ENCODE data around the gene RACGAP1. TPM values are rescaled to one million over a fixed set of nuclear protein-coding genes. Genes with fewer than 3 reads are reported as not detected.
A peak's percentile ranks its signal among the peaks of the same experiment; 100 is the strongest.

Gene RACGAP1
- total RNA-seq, 1 experiment from 2014 or later, result 95.3 TPM

DNA sequence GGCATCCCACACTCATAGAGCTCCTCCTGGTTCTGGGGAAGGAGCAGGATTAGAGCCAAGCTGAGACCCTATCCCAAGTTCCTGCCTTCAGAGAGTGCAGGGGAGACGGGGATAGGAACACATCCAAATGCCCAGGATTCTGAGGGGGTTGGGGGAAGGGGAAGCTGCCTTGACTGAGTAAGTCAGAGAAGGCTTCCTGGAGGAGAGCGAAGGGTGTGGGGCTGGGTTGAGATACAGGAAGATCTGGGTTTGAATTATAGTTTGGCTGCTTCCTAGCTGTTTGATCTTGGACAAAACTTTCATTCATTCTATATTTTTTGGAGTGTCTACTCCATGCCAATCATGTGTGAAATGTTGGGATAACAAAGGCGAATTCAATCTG lies 82.8 kb downstream of the RACGAP1 start:
- Histone ChIP-seq H3K4me2 (ENCODE audit: low read length) (peak overlapping the region; percentile 6; the same call in 1 of the 2 replicates), H2AFZ (ENCODE audit: low read length) (0 out of 2 replicates have a peak overlapping the region, but pooled peaks have one; percentile 33), H3K27me3 (ENCODE audit: low read length) (no peaks in the 10 kb centered on the region), H3K9me2 (replicated peaks; ENCODE audit: low read length) (no peaks in the 10 kb centered on the region), H4K20me1 (ENCODE audit: low read length) (no peaks in the 10 kb centered on the region), H3K36me3 (ENCODE audit: low read depth, low read length) (no peaks in the 10 kb centered on the region), H3K9ac (ENCODE audit: low read length) (no peak overlapping the region), H3K4me3 (ENCODE audit: low read length) (no peak overlapping the region), H3K27ac (ENCODE audit: low read length) (no peak overlapping the region), H3K79me2 (ENCODE audit: low read length) (no peaks in the 10 kb centered on the region), H3K4me1 (ENCODE audit: insufficient read depth, low read length) (peaks cover 19% of the 10 kb centered on the region), H3K9me3 (ENCODE audit: low read length) (no peaks in the 10 kb centered on the region), H3F3A (ENCODE audit: low read length, unreplicated experiment) (no peaks in the 10 kb centered on the region)
- BruUV-seq (replicated peaks), result no TSS peak
- ATAC-seq (no peak), DNase-seq (no peak)
- POLR2A ChIA-PET (ENCODE audit: unreplicated experiment), result no interaction called here
- intact Hi-C loops (cut with micrococcal nuclease), result no loop called here
- no peak for TF ChIP-seq EZH2 (IDR thresholded peaks at IDR 0.05; ENCODE audit: low read length, unreplicated experiment)
- TF ChIP-seq CTCF (conservative IDR thresholded peaks at IDR 0.05; ENCODE audit: low read depth, low read length), result no peak
- no peak for TF ChIP-seq EZH2phosphoT487 (IDR thresholded peaks at IDR 0.05; ENCODE audit: borderline replicate concordance, low read length)
- CTCF ChIA-PET, result no interaction called here

GRCh38 chr12:49941556-49942511 lies 83.5 kb downstream of the RACGAP1 start:
- H3K9me2 ChIP-seq (replicated peaks; ENCODE audit: low read length), result no peaks in the 10 kb centered on the region
- H3K9me3 ChIP-seq (ENCODE audit: low read length), result no peaks in the 10 kb centered on the region
- ChIA-PET POLR2A (ENCODE audit: unreplicated experiment) (no interaction called here), CTCF (no interaction called here)
- no peak overlapping the region for H3K4me3 ChIP-seq (ENCODE audit: low read length)
- peaks cover 19% of the 10 kb centered on the region for H3K4me1 ChIP-seq (ENCODE audit: insufficient read depth, low read length)
- TF ChIP-seq EZH2 (IDR thresholded peaks at IDR 0.05; ENCODE audit: low read length, unreplicated experiment) (no peak), CTCF (conservative IDR thresholded peaks at IDR 0.05; ENCODE audit: low read depth, low read length) (no peak), EZH2phosphoT487 (IDR thresholded peaks at IDR 0.05; ENCODE audit: borderline replicate concordance, low read length) (no peak)
- H3K9ac ChIP-seq (ENCODE audit: low read length), result no peak overlapping the region
- DNase-seq (no peak), ATAC-seq (no peak)
- no peak overlapping the region for H3K4me2 ChIP-seq (ENCODE audit: low read length)
- no peaks in the 10 kb centered on the region for H3K36me3 ChIP-seq (ENCODE audit: low read depth, low read length)
- H2AFZ ChIP-seq (ENCODE audit: low read length), result no peak overlapping the region
- intact Hi-C loops (cut with micrococcal nuclease), result no loop called here
- H3K27ac ChIP-seq (ENCODE audit: low read length), result no peak overlapping the region
- no peaks in the 10 kb centered on the region for H3F3A ChIP-seq (ENCODE audit: low read length, unreplicated experiment)
- H3K79me2 ChIP-seq (ENCODE audit: low read length), result no peaks in the 10 kb centered on the region
- no peaks in the 10 kb centered on the region for H3K27me3 ChIP-seq (ENCODE audit: low read length)
- BruUV-seq (replicated peaks), result no TSS peak
- H4K20me1 ChIP-seq (ENCODE audit: low read length), result no peaks in the 10 kb centered on the region

GRCh38 chr12:49939707-49940106 lies 85.6 kb downstream of the RACGAP1 start:
- no peaks in the 10 kb centered on the region for H3K9me2 ChIP-seq (replicated peaks; ENCODE audit: low read length)
- H3K4me1 ChIP-seq (ENCODE audit: insufficient read depth, low read length), result peaks cover 11% of the 10 kb centered on the region
- H3K79me2 ChIP-seq (ENCODE audit: low read length), result no peaks in the 10 kb centered on the region
- no peaks in the 10 kb centered on the region for H3K27me3 ChIP-seq (ENCODE audit: low read length)
- POLR2A ChIA-PET (ENCODE audit: unreplicated experiment), result no interaction called here
- H3K27ac ChIP-seq (ENCODE audit: low read length), result no peak overlapping the region
- no peaks in the 10 kb centered on the region for H3K9me3 ChIP-seq (ENCODE audit: low read length)
- no peaks in the 10 kb centered on the region for H3F3A ChIP-seq (ENCODE audit: low read length, unreplicated experiment)
- CTCF ChIA-PET, result no interaction called here
- ATAC-seq (no peak), DNase-seq (no peak)
- no peaks in the 10 kb centered on the region for H4K20me1 ChIP-seq (ENCODE audit: low read length)
- TF ChIP-seq EZH2 (IDR thresholded peaks at IDR 0.05; ENCODE audit: low read length, unreplicated experiment) (no peak), EZH2phosphoT487 (IDR thresholded peaks at IDR 0.05; ENCODE audit: borderline replicate concordance, low read length) (no peak), CTCF (conservative IDR thresholded peaks at IDR 0.05; ENCODE audit: low read depth, low read length) (no peak)
- H3K9ac ChIP-seq (ENCODE audit: low read length), result no peak overlapping the region
- no peak overlapping the region for H2AFZ ChIP-seq (ENCODE audit: low read length)
- BruUV-seq (replicated peaks), result no TSS peak
- no peaks in the 10 kb centered on the region for H3K36me3 ChIP-seq (ENCODE audit: low read depth, low read length)
- intact Hi-C loops (cut with micrococcal nuclease), result no loop called here
- no peak overlapping the region for H3K4me3 ChIP-seq (ENCODE audit: low read length)
- H3K4me2 ChIP-seq (ENCODE audit: low read length), result no peak overlapping the region

Data from PC-3 (cell line).